ENCODE results near the gene CFAP157. TPM values are rescaled to one million over a fixed set of nuclear protein-coding genes. Genes with fewer than 3 reads are reported as not detected.

Gene CFAP157
- 0.85 TPM for total RNA-seq (ENCODE audit: unreplicated experiment)
- long read RNA-seq = 0 reads

DNA sequence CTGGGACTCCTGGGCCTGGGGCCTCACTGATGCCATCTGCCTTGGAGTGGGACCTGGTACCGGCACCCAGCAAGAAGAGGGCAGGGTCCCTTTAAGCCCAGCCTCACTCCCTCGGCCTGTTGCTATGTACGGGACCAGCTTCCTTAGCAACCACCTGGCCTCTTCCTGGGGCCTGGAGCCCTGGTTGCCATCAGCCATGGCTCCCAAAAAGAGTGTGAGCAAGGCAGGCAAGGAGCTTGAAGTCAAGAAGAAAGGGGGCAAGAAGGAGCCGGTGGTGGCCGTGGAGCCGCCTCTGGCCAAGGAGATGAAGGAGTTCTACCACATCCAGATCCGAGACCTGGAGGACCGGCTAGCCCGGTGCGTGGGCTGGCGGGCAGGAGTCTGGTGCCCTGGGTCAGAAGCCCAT lies at the start of gene CFAP157:
CFAP157 (plus strand) TSS at position 153 of the 406 bp plus-strand sequence; CDS start at position 197, 44 bp downstream.
- Mint-ChIP-seq H3K27me3 (ENCODE audit: unreplicated experiment) (peaks cover 18% of the 10 kb centered on the region), H3K9me3 (ENCODE audit: unreplicated experiment) (no peaks in the 10 kb centered on the region), H3K4me1 (ENCODE audit: unreplicated experiment) (peaks cover 19% of the 10 kb centered on the region), H3K4me3 (ENCODE audit: unreplicated experiment) (no peak within 1 kb of the TSS), H3K36me3 (ENCODE audit: low read depth, unreplicated experiment) (no peaks in the 10 kb centered on the region), H3K27ac (ENCODE audit: unreplicated experiment) (peak within 1 kb of the TSS; percentile 94)
- TF ChIP-seq, protein P1, sequence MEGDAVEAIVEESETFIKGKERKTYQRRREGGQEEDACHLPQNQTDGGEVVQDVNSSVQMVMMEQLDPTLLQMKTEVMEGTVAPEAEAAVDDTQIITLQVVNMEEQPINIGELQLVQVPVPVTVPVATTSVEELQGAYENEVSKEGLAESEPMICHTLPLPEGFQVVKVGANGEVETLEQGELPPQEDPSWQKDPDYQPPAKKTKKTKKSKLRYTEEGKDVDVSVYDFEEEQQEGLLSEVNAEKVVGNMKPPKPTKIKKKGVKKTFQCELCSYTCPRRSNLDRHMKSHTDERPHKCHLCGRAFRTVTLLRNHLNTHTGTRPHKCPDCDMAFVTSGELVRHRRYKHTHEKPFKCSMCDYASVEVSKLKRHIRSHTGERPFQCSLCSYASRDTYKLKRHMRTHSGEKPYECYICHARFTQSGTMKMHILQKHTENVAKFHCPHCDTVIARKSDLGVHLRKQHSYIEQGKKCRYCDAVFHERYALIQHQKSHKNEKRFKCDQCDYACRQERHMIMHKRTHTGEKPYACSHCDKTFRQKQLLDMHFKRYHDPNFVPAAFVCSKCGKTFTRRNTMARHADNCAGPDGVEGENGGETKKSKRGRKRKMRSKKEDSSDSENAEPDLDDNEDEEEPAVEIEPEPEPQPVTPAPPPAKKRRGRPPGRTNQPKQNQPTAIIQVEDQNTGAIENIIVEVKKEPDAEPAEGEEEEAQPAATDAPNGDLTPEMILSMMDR (IDR thresholded peaks at IDR 0.05; ENCODE audit: unreplicated experiment) = no peak
- DNase-seq (ENCODE audit: low spot score) = peak; percentile 64

DNA sequence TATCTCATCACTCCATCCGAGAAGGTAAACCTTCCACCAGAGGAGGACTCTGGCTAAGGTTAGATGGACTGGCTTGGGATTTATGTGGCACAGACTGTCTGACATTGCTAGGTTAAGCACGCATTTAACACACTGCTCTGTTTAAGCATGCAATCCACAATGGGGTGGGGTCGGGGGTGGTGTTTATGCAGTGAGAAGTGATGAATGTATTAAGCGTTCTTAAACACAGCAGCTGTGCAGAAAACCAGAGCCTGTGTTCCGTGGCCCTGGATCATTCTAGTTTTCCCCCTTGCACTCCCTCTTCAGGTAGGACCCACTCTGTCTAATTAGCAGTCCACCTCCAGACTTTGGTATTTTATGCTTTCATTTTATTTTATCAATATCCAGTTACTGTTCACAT lies 48.4 kb upstream of the CFAP157 start:
- no peak overlapping the region for H3K27ac Mint-ChIP-seq (ENCODE audit: unreplicated experiment)
- H3K27me3 Mint-ChIP-seq (ENCODE audit: unreplicated experiment) = no peaks in the 10 kb centered on the region
- H3K36me3 Mint-ChIP-seq (ENCODE audit: low read depth, unreplicated experiment) = peaks cover 53% of the 10 kb centered on the region
- TF ChIP-seq, protein P1 (IDR thresholded peaks at IDR 0.05; ENCODE audit: unreplicated experiment) = no peak
- H3K9me3 Mint-ChIP-seq (ENCODE audit: unreplicated experiment) = no peaks in the 10 kb centered on the region
- no peak overlapping the region for H3K4me3 Mint-ChIP-seq (ENCODE audit: unreplicated experiment)
- no peak for DNase-seq (ENCODE audit: low spot score)
- no peaks in the 10 kb centered on the region for H3K4me1 Mint-ChIP-seq (ENCODE audit: unreplicated experiment)

DNA sequence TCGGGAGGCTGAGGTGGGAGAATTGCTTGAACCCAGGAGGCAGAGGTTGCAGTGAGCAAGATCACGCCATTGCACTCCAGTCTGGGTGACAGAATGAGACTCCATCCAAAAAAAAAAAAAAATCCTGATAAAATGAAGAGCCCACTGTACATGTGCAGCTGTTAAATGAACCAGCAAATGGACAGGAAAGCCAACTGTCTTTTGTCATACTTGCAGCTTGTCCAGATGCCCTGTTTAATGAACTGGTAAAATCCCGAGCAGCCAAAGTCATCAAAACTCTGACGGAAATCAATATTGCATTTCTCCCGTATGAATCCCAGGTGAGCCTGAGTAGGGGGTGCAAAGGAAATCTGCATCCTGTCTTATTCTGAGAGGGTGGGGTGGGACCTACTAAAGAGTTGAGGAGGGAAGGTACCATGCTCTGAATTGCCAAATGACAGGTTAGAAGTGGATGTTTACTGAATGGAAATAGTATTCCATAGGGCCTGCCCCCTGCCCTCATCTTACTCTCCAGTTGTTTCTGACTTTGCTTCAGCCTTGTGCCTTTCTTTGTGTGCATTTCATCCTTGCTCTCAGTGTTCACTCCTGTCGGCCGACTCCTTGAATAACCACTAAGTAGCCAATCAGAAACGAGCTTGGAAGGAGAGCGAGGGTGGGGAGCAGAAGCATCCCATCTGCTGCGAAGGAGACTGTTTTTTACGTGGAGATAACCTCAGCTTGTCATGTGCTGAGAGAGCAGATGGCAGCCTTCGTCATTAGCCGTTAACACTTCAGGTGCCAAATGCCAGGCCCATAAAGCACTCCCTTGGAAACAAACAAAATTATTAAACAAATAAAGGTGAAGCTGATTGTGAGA lies 45.7 kb upstream of the CFAP157 start:
- Mint-ChIP-seq H3K36me3 (ENCODE audit: low read depth, unreplicated experiment) (peaks cover 59% of the 10 kb centered on the region), H3K4me3 (ENCODE audit: unreplicated experiment) (no peak overlapping the region), H3K4me1 (ENCODE audit: unreplicated experiment) (no peaks in the 10 kb centered on the region), H3K27ac (ENCODE audit: unreplicated experiment) (no peak overlapping the region), H3K9me3 (ENCODE audit: unreplicated experiment) (no peaks in the 10 kb centered on the region), H3K27me3 (ENCODE audit: unreplicated experiment) (no peaks in the 10 kb centered on the region)
- DNase-seq (ENCODE audit: low spot score) = no peak
- TF ChIP-seq, protein P1 (IDR thresholded peaks at IDR 0.05; ENCODE audit: unreplicated experiment) = no peak

DNA sequence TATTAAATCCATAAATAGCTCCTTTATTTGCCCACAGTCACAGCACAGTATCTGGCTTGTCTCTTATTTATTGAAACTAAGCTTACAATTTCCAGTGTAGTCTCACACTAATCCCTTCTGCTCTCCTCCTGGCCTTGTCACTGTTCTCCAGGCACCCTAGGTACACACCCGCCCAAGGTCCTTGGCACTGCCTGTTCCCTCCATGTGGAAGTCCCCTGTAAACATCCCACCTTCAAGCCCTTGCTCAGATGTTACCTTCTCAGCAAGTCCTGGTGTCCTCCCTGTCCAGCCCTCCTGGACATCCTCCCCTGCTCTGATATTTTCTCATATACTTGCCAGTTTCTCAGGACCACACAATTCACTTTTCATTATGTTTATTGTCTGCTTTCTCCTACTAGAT lies 44.2 kb upstream of the CFAP157 start:
- no peaks in the 10 kb centered on the region for H3K9me3 Mint-ChIP-seq (ENCODE audit: unreplicated experiment)
- H3K27me3 Mint-ChIP-seq (ENCODE audit: unreplicated experiment) = no peaks in the 10 kb centered on the region
- no peak overlapping the region for H3K27ac Mint-ChIP-seq (ENCODE audit: unreplicated experiment)
- no peaks in the 10 kb centered on the region for H3K4me1 Mint-ChIP-seq (ENCODE audit: unreplicated experiment)
- peaks cover 61% of the 10 kb centered on the region for H3K36me3 Mint-ChIP-seq (ENCODE audit: low read depth, unreplicated experiment)
- peak overlapping the region; percentile 11 for H3K4me3 Mint-ChIP-seq (ENCODE audit: unreplicated experiment)
- no peak for DNase-seq (ENCODE audit: low spot score)
- TF ChIP-seq, protein P1 (IDR thresholded peaks at IDR 0.05; ENCODE audit: unreplicated experiment) = no peak

DNA sequence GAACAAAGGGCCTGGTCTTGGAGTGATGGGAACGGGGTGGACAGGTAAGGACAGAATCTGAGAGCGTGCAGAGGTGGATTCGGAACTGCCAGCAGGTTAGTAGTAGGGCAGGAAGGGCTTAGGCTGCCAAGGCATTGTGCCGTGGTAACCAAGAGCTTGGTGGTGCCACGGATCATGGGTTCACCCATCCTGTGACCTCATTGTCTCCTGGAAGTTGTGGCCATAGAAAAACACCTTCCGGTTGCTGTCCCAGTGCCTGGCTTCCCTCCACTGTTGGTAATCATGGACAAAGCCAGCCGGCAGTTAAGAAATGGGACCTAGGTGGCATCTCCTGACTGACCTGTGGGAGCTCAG lies 42.5 kb upstream of the CFAP157 start:
- Mint-ChIP-seq H3K27ac (ENCODE audit: unreplicated experiment) (peak overlapping the region; percentile 71), H3K4me1 (ENCODE audit: unreplicated experiment) (no peaks in the 10 kb centered on the region), H3K27me3 (ENCODE audit: unreplicated experiment) (no peaks in the 10 kb centered on the region), H3K36me3 (ENCODE audit: low read depth, unreplicated experiment) (peaks cover 56% of the 10 kb centered on the region), H3K4me3 (ENCODE audit: unreplicated experiment) (peak overlapping the region; percentile 71), H3K9me3 (ENCODE audit: unreplicated experiment) (no peaks in the 10 kb centered on the region)
- TF ChIP-seq, protein P1 (IDR thresholded peaks at IDR 0.05; ENCODE audit: unreplicated experiment) = no peak
- DNase-seq (ENCODE audit: low spot score) = no peak

Data from endothelial cell (in vitro differentiated cells).